HepG2 (cell line): ENCODE data around the gene WDR93. TPM values are rescaled to one million over a fixed set of nuclear protein-coding genes. Genes with fewer than 3 reads are reported as not detected.

Source experiments
- ATAC-seq: fragments of 200-7000 bp; cut with Tn5 transposase; 3 replicates; pipeline ENCODE4 v1.9.1; 2020; ENCODE audit warnings: mild to moderate bottlenecking, moderate library complexity
- BruUV-seq: library from RNA; stranded (reverse); fragments of 400-500 nt; replicated peaks from 2 replicates; lab custom pipeline; 2021; lab: Mats Ljungman, UMichigan
- CTCF ChIA-PET: fragments of 300-600 bp; formaldehyde crosslinking; extraction: SDS; loops from one replicate; lab custom pipeline; 2021; ENCODE audit warnings: low total read pairs, inconsistent platforms, low intra/inter-chr PET ratio; lab: Yijun Ruan, JAX
- POLR2A ChIA-PET: fragments of 350-600 bp; sonication (Branson Sonifier 250); formaldehyde crosslinking; loops from one replicate; lab custom pipeline; 2020; ENCODE audit warnings: antibody characterized with exemption, inconsistent platforms; lab: Yijun Ruan, JAX
- DNase-seq: peaks from one replicate; pipeline ENCODE4 v3.0.0-alpha.2; 2015; ENCODE audit warnings: low spot score
- FAIRE-seq: peaks from 3 replicates; lab custom pipeline; 2011; peaks lifted over from hg19 to GRCh38; lab: Jason Lieb, UNC
- H2AFZ ChIP-seq: one replicate; pipeline ENCODE4 v1.6.1; 2011; ENCODE audit warnings: low read length, inconsistent platforms
- H3K27ac ChIP-seq: fragments of 300-600 bp; 3 replicates; pipeline ENCODE4 v1.8.0; 2011; ENCODE audit warnings: mixed run types, mild to moderate bottlenecking, mixed read lengths, low read length, inconsistent platforms; ENCODE audit not compliant: insufficient read depth; ENCODE audit errors: extremely low read length
- H3K27me3 ChIP-seq, 2 experiments: fragments of 200-600 bp in 1 of 2; 2 replicates in 1 of 2; 3 replicates in 1 of 2; pipeline versions ENCODE4 v1.6.0 to v1.8.0; 2011; ENCODE audit warnings: low read length in 2 of 2, mild to moderate bottlenecking in 2 of 2, moderate library complexity in 2 of 2, inconsistent platforms in 1 of 2; ENCODE audit not compliant: insufficient read depth in 2 of 2, control insufficient read depth in 1 of 2
- H3K36me3 ChIP-seq, 2 experiments: fragments of 200-600 bp in 1 of 2; replicated peaks in 1 of 2; 2 replicates in 1 of 2; 3 replicates in 1 of 2; pipeline versions ENCODE4 v1.5.1 to v1.8.0; 2011; ENCODE audit warnings: low read length in 2 of 2, inconsistent platforms in 1 of 2; ENCODE audit not compliant: insufficient read depth in 2 of 2, control insufficient read depth in 1 of 2
- H3K4me1 ChIP-seq: 2 replicates; pipeline ENCODE4 v1.5.1; 2012; ENCODE audit warnings: low read length, inconsistent platforms; ENCODE audit not compliant: insufficient read depth
- H3K4me2 ChIP-seq: 2 replicates; pipeline ENCODE4 v1.6.0; 2011; ENCODE audit warnings: low read depth, low read length, inconsistent platforms
- H3K4me3 ChIP-seq, 3 experiments: fragments of 200-600 bp in 1 of 3; sonication (generic), shearing (Covaris generic) in 1 of 3; replicated peaks in 1 of 3; 2 replicates each; pipeline ENCODE4 v1.5.1; 2011 to 2016; ENCODE audit warnings: low read length in 3 of 3, inconsistent platforms in 2 of 3, low read depth in 2 of 3, mild to moderate bottlenecking in 2 of 3, control low read depth in 1 of 3, mixed read lengths in 1 of 3; ENCODE audit not compliant: insufficient read depth in 1 of 3
- H3K79me2 ChIP-seq: one replicate; pipeline ENCODE4 v1.6.1; 2011; ENCODE audit warnings: low read length, inconsistent platforms; ENCODE audit not compliant: insufficient read depth
- H3K9ac ChIP-seq: 2 replicates; pipeline ENCODE4 v1.6.0; 2011; ENCODE audit warnings: mild to moderate bottlenecking, low read depth, low read length, inconsistent platforms; ENCODE audit not compliant: insufficient read depth
- H3K9me3 ChIP-seq: 2 replicates; pipeline ENCODE4 v1.5.1; 2012; ENCODE audit warnings: mild to moderate bottlenecking, low read length
- H4K20me1 ChIP-seq: 2 replicates; pipeline ENCODE4 v1.6.0; 2011; ENCODE audit warnings: inconsistent platforms, mild to moderate bottlenecking, low read length, moderate library complexity; ENCODE audit not compliant: insufficient read depth
- AGO2 ChIP-seq: fragments of 200-400 bp; formaldehyde crosslinking; optimal IDR thresholded peaks from 2 replicates; pipeline ENCODE3; 2017; ENCODE audit warnings: mild to moderate bottlenecking, low read depth, low read length, moderate library complexity
- BHLHE40 ChIP-seq: IDR thresholded peaks from 2 replicates; pipeline ENCODE4 v1.6.1; 2011; ENCODE audit warnings: low read length, improper control_type of control experiment
- CEBPB ChIP-seq: IDR thresholded peaks from 2 replicates; pipeline ENCODE4 v1.6.1; 2011; ENCODE audit warnings: low read depth, low read length, improper control_type of control experiment, borderline replicate concordance
- FOXP1 ChIP-seq, 2 experiments: fragments of 450-650 bp in 1 of 2; IDR thresholded peaks; 2 replicates each; pipeline ENCODE4 v1.6.1; 2017 to 2018; ENCODE audit warnings: antibody characterized with exemption in 1 of 2
- GRHL1 ChIP-seq: sonication (generic); formaldehyde crosslinking; conservative IDR thresholded peaks from 2 replicates; pipeline ENCODE4 v1.8.0; 2022; ENCODE audit warnings: missing genetic modification reagents
- KAT7 ChIP-seq: IDR thresholded peaks from 2 replicates; pipeline ENCODE4 v1.6.1; 2018; ENCODE audit warnings: borderline replicate concordance, missing compliant biosample characterization
- ONECUT2 ChIP-seq: sonication (generic); formaldehyde crosslinking; IDR thresholded peaks from 2 replicates; pipeline ENCODE4 v1.4.0; 2020; ENCODE audit warnings: missing genetic modification reagents
- PCBP1 ChIP-seq: fragments of 200-400 bp; formaldehyde crosslinking; IDR thresholded peaks from 2 replicates; pipeline ENCODE4 v1.6.1; 2017; ENCODE audit warnings: mild to moderate bottlenecking, low read depth, low read length, borderline replicate concordance
- POLR2AphosphoS5 ChIP-seq: IDR thresholded peaks from 2 replicates; pipeline ENCODE4 v1.6.1; 2012; ENCODE audit warnings: low read depth, low read length
- RFX1 ChIP-seq: fragments of 450-650 bp; IDR thresholded peaks from 2 replicates; pipeline ENCODE4 v1.6.1; 2017
- SOX6 ChIP-seq, 2 experiments: fragments of 450-650 bp in 1 of 2; sonication (generic) in 1 of 2; formaldehyde crosslinking in 1 of 2; IDR thresholded peaks; 2 replicates each; pipeline versions ENCODE4 v1.4.0 to v1.6.1; 2017 to 2020; ENCODE audit warnings: antibody characterized with exemption in 1 of 2, mild to moderate bottlenecking in 1 of 2, missing genetic modification reagents in 1 of 2
- TAF15 ChIP-seq: fragments of 200-400 bp; formaldehyde crosslinking; IDR thresholded peaks from one replicate; pipeline ENCODE4 v1.6.1; 2018; ENCODE audit warnings: mild to moderate bottlenecking, low read depth, low read length; ENCODE audit not compliant: poor library complexity, severe bottlenecking
- TEAD3 ChIP-seq: optimal IDR thresholded peaks from 2 replicates; pipeline ENCODE3; 2016; ENCODE audit warnings: borderline replicate concordance
- TFDP1 ChIP-seq: IDR thresholded peaks from 2 replicates; pipeline ENCODE4 v1.6.1; 2016; ENCODE audit warnings: missing compliant biosample characterization, missing genetic modification reagents, borderline replicate concordance
- ZBTB33 ChIP-seq: sonication (generic); formaldehyde crosslinking; IDR thresholded peaks from 2 replicates; pipeline ENCODE4 v1.4.0; 2020; ENCODE audit warnings: missing genetic modification reagents
- ZFX ChIP-seq: sonication (generic); formaldehyde crosslinking; IDR thresholded peaks from 2 replicates; pipeline ENCODE4 v1.4.0; 2020; ENCODE audit warnings: mild to moderate bottlenecking, low read depth, missing genetic modification reagents, moderate library complexity
- WGBS: methylation state at CpG from one replicate; pipeline ENCODE4 v1.1.6; 2017; ENCODE audit warnings: low lambda C conversion rate; 5-methylcytosine and 5-hydroxymethylcytosine counted together
- in situ Hi-C: cut with HindIII; loops from 2 replicates; pipeline ENCODE4 v1.10.0; 2017; ENCODE audit warnings: low pct_unique_long_range_greater_than_20kb; ENCODE audit not compliant: extremely low pct_ligation_motif_present
- intact Hi-C: fragments of 100-400 bp; cut with micrococcal nuclease; formaldehyde crosslinking; loops from one replicate; pipeline ENCODE4 v1.10.0; 2022; ENCODE audit not compliant: unreplicated experiment
- polyA plus RNA-seq, 8 experiments: library from polyadenylated mRNA; depleted of rRNA in 3 of 8; stranded (reverse) in 7 of 8; unstranded in 1 of 8; fragments of >200 nt; fragmentation: Illumina TruSeq in 4 of 8; extraction: Trizol in 4 of 8; gene quantifications; 2 replicates each; pipeline versions ENCODE4 v1.2.1 to v1.2.3, GENCODE V29; 2011 to 2016; ENCODE audit warnings: low read depth in 4 of 8, missing spikeins in 1 of 8, mixed read lengths in 1 of 8; ENCODE audit not compliant: insufficient read depth in 1 of 8
- total RNA-seq, 5 experiments: library from RNA; depleted of rRNA; stranded (reverse); fragments of >200 nt; fragmentation: Illumina TruSeq; extraction: Trizol; gene quantifications; 2 replicates each; pipeline ENCODE4 v1.2.3, GENCODE V29; 2016; ENCODE audit warnings: low read depth in 1 of 5

Gene WDR93
- total and polyA plus RNA-seq, 2 of the 13 experiments (the other 11 are each of a cell fraction or from before 2014, with no cell fraction given) = 0.07 TPM; not detected in 1

DNA sequence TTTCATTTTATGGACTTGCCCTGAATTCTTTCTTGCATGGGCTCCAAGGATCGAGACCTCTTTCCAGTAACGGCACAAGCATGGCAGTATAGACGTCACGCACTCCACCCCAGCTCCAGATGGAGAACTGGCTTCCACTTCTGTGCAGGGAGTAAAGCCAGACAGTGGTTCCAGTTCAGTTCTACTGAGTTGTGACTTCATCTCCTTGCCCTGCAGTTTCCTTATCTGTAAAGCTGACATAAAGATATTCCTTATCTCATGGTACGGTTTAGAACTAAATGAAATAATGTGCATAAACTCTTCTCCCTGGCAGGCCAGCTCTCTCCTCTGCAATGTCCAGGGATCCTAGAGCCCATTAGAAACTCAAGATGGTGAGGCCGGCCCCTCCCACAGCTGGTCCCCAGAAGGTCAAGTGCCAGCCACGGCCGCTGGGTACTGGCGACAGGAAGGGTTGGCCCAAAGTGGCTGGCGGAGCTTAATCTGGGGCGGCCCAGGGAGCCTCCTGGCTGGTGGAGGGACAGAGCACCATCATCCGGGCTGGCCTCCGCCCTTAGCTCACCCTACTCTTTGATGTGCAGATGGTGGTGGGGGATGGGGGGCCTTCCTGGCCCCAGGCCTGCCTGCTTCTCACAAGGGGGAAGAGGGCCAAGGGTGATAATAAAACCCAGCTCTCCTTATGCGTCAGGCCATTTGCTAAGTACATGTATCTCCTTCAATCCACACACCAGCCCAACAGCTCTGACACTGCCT lies 92.7 kb downstream of the WDR93 start (continued):
- TF ChIP-seq ZBTB33 (CRISPR knock-in tag) (no peak), BHLHE40 (no peak), GRHL1 (CRISPR knock-in tag) (no peak)

DNA sequence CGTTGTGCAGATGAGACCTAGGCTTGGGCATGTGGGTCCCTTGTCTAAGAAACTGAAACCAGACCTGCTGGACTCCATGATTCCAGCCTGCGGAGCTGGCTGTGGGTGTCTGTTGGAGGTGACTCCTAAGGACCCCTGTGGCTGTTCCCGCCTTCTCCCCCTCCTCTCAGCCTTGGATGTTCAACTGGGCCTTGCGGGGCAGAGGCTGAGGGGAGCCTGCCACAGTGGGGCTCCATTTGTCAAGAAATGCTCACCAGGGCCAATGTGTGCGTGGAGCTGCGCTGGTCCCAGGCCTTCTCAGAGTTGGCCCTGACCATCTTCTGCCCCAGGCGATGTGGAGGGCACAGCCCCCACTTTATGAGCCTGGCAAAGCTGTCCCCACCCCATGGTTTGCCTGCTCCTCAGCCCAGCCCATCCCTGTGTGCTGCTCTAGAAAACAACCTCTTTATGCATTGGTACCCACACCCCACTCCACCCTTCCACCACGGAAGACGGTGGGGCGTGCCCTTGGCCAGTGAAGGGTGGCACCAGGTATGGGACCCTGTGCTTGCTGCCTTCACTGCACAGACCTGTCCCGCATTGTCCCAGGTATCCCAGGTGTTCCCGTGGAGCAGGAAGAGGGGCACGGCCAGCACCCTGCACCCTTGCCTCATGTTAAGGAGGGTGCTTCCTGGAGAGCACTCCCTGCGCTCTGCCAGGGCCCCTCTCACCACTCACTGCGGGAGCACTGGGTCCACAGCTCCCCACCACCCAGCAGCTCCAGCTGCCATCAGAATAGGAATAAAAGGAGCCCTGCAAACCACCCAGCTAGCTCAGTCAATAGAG lies 93.5 kb downstream of the WDR93 start:
- intact Hi-C loops (no loop called here), in situ Hi-C loops (no loop called here)
- no peaks in the 10 kb centered on the region for H3K79me2 ChIP-seq
- H3K27me3 ChIP-seq = no peaks in the 10 kb centered on the region; a peak in 1 of 5 replicates
- H3K4me3 ChIP-seq = no peak overlapping the region
- H2AFZ ChIP-seq = no peak overlapping the region
- ATAC-seq = peak; percentile 9
- ChIA-PET POLR2A (interaction anchor here (1.5 to 2.1 kb wide), 3 partner anchors 11 to 31 kb away, joined by 5 to 6 read pairs (median 5); partner anchors contain the start of gene ANPEP), CTCF (no interaction called here)
- peaks cover 66% of the 10 kb centered on the region for H3K4me1 ChIP-seq
- DNase-seq = no peak
- no peaks in the 10 kb centered on the region; the same call in 1 of the 2 replicates for H4K20me1 ChIP-seq
- H3K9ac ChIP-seq = no peak overlapping the region
- H3K4me2 ChIP-seq = no peak overlapping the region
- H3K36me3 ChIP-seq = peaks cover 5 to 30% of the 10 kb centered on the region in 2 experiments
- WGBS = 97% methylated on average over 6 of the region's 15 CpGs
- H3K27ac ChIP-seq = no peak overlapping the region
- no TSS peak for BruUV-seq
- FAIRE-seq = no peak
- H3K9me3 ChIP-seq = no peaks in the 10 kb centered on the region
- no peak for TF ChIP-seq KAT7 (CRISPR knock-in tag)
- TF ChIP-seq POLR2AphosphoS5 = 0 out of 2 replicates have a peak, but pooled peaks have one; percentile 17
- TF ChIP-seq PCBP1 = no peak
- TF ChIP-seq TAF15 = no peak
- TF ChIP-seq ONECUT2 (CRISPR knock-in tag) = no peak
- TF ChIP-seq ZFX (CRISPR knock-in tag) = no peak
- TF ChIP-seq TFDP1 = no peak
- peak; percentile 89 for TF ChIP-seq AGO2
- TF ChIP-seq TEAD3 (CRISPR knock-in tag) = no peak
- TF ChIP-seq CEBPB = no peak
- TF ChIP-seq SOX6 (IDR thresholded peaks at IDR 0.05) = no peak
- TF ChIP-seq SOX6 (CRISPR knock-in tag; IDR thresholded peaks at IDR 0.05) = no peak
- TF ChIP-seq FOXP1 (IDR thresholded peaks at IDR 0.05) = no peak
- no peak for TF ChIP-seq FOXP1 (CRISPR knock-in tag; IDR thresholded peaks at IDR 0.05)
- no peak for TF ChIP-seq RFX1
